MV-4-11 (cell line): Measurements from ENCODE around the gene GSG1L.

Source experiments
- DNase-seq: peaks from one replicate; lab custom pipeline; 2025; lab: John Stamatoyannopoulos, UW

Gene GSG1L

GRCh38 chr16:27789150-27789549 lies 274.4 kb downstream of the GSG1L start:
- DNase-seq, result no peak

- DNase-seq, result no peak
These were observed 275.8 kb downstream of the GSG1L start for GRCh38 chr16:27787665-27788064.

GRCh38 chr16:27786923-27787625 lies 276.4 kb downstream of the GSG1L start:
- DNase-seq, result no peak

GRCh38 chr16:27786221-27786922 lies 277.1 kb downstream of the GSG1L start:
- DNase-seq, result no peak

- DNase-seq, result no peak
These were observed 278.2 kb downstream of the GSG1L start for GRCh38 chr16:27785307-27785678.

- DNase-seq, result no peak
These were observed 278.9 kb downstream of the GSG1L start for GRCh38 chr16:27784351-27785306.

- no peak for DNase-seq
These were observed 281.3 kb downstream of the GSG1L start for GRCh38 chr16:27781981-27782880.

- no peak for DNase-seq
These were observed 282.4 kb downstream of the GSG1L start for GRCh38 chr16:27781195-27781524.

GRCh38 chr16:27780468-27781194 lies 282.9 kb downstream of the GSG1L start:
- no peak for DNase-seq

- DNase-seq, result no peak
These were observed 283.8 kb downstream of the GSG1L start for GRCh38 chr16:27779641-27780164.

- DNase-seq, result no peak
These were observed 284.5 kb downstream of the GSG1L start for GRCh38 chr16:27778926-27779570.

GRCh38 chr16:27778171-27778925 lies 285.2 kb downstream of the GSG1L start:
- no peak for DNase-seq

GRCh38 chr16:27777527-27777926 lies 286.0 kb downstream of the GSG1L start:
- no peak for DNase-seq

GRCh38 chr16:27776556-27777225 lies 286.8 kb downstream of the GSG1L start:
- no peak for DNase-seq

- no peak for DNase-seq
These were observed 288.3 kb downstream of the GSG1L start for GRCh38 chr16:27775254-27775653.

- DNase-seq, result no peak
These were observed 288.7 kb downstream of the GSG1L start for GRCh38 chr16:27774779-27775178.

GRCh38 chr16:27773344-27773743 lies 290.2 kb downstream of the GSG1L start:
- no peak for DNase-seq

- DNase-seq, result no peak
These were observed 291.3 kb downstream of the GSG1L start for GRCh38 chr16:27772093-27772825.
